HEK293 (cell line): ENCODE measurements around the gene ILDR1.

Experiments
- CTCF ChIA-PET: fragments of 350-600 bp; formaldehyde crosslinking; extraction: SDS; loops from one replicate; lab custom pipeline; 2021; ENCODE audit warnings: antibody characterized with exemption; lab: Yijun Ruan, JAX
- POLR2A ChIA-PET: fragments of 300-600 bp; formaldehyde crosslinking; extraction: SDS; loops from one replicate; lab custom pipeline; 2020; ENCODE audit warnings: antibody characterized with exemption, inconsistent platforms; lab: Yijun Ruan, JAX
- H3K27ac ChIP-seq: fragments of 200-500 bp; sonication (Bioruptor generic); 2 replicates; pipeline ENCODE4 v1.5.1; 2014; ENCODE audit warnings: low read depth, low read length, control low read depth, inconsistent platforms; ENCODE audit errors: extremely low read depth
- H3K36me3 ChIP-seq, 2 experiments: fragments of 200-500 bp in 1 of 2; sonication (Bioruptor generic) in 1 of 2; 1 replicate in 1 of 2; 2 replicates in 1 of 2; pipeline ENCODE4 v1.5.1; 2014 to 2017; ENCODE audit warnings: inconsistent platforms in 2 of 2, low read length in 2 of 2; ENCODE audit not compliant: control insufficient read depth in 2 of 2, insufficient read depth in 1 of 2
- H3K4me1 ChIP-seq: fragments of 200-500 bp; sonication (Bioruptor generic); 2 replicates; pipeline ENCODE4 v1.5.1; 2014; ENCODE audit warnings: mild to moderate bottlenecking, low read length, inconsistent platforms; ENCODE audit not compliant: control insufficient read depth, insufficient read depth
- H3K4me3 ChIP-seq: 2 replicates; pipeline ENCODE4 v1.5.1; 2011; ENCODE audit warnings: low read depth, mild to moderate bottlenecking, control low read depth, low read length, moderate library complexity
- H3K9me3 ChIP-seq: fragments of 200-500 bp; sonication (Bioruptor generic); 2 replicates; pipeline ENCODE4 v1.5.1; 2014; ENCODE audit warnings: low read depth, low read length, inconsistent platforms; ENCODE audit not compliant: control insufficient read depth, insufficient read depth
- GLI2 ChIP-seq: fragments of 450-650 bp; formaldehyde crosslinking; IDR thresholded peaks from 2 replicates; pipeline ENCODE4; 2017; ENCODE audit warnings: missing biosample characterization, missing genetic modification characterization, low read depth, borderline replicate concordance
- GLI4 ChIP-seq: fragments of 450-650 bp; formaldehyde crosslinking; IDR thresholded peaks from 2 replicates; pipeline ENCODE4 v1.5.1; 2016; ENCODE audit warnings: missing biosample characterization, missing genetic modification characterization
- HOXC10 ChIP-seq: sonication (generic); formaldehyde crosslinking; IDR thresholded peaks from 2 replicates; pipeline ENCODE4 v1.8.1; 2023; ENCODE audit warnings: mild to moderate bottlenecking, missing genetic modification reagents
- INSM2 ChIP-seq: fragments of 450-650 bp; formaldehyde crosslinking; IDR thresholded peaks from 2 replicates; pipeline ENCODE4 v1.5.1; 2016; ENCODE audit warnings: missing biosample characterization, missing genetic modification characterization
- KLF16 ChIP-seq: fragments of 450-650 bp; formaldehyde crosslinking; IDR thresholded peaks from 2 replicates; pipeline ENCODE4 v1.5.1; 2017; ENCODE audit warnings: missing biosample characterization, missing genetic modification characterization
- KLF9 ChIP-seq: fragments of 450-650 bp; formaldehyde crosslinking; IDR thresholded peaks from 2 replicates; pipeline ENCODE4 v1.5.1; 2016; ENCODE audit warnings: missing biosample characterization, missing genetic modification characterization, low read depth
- MYNN ChIP-seq: fragments of 450-650 bp; formaldehyde crosslinking; IDR thresholded peaks from 2 replicates; pipeline ENCODE4 v1.5.1; 2016; ENCODE audit warnings: missing biosample characterization, missing genetic modification characterization, borderline replicate concordance
- PBX3 ChIP-seq: sonication (generic); formaldehyde crosslinking; IDR thresholded peaks from 2 replicates; pipeline ENCODE4 v1.8.1; 2022; ENCODE audit warnings: mild to moderate bottlenecking, moderate library complexity, missing genetic modification reagents
- YY1 ChIP-seq: fragments of 450-650 bp; formaldehyde crosslinking; IDR thresholded peaks from 2 replicates; pipeline ENCODE4 v1.5.1; 2018; ENCODE audit warnings: missing biosample characterization, missing genetic modification characterization
- ZNF121 ChIP-seq: fragments of 450-650 bp; formaldehyde crosslinking; IDR thresholded peaks from 2 replicates; pipeline ENCODE4 v1.5.1; 2016; ENCODE audit warnings: missing biosample characterization, missing genetic modification characterization
- ZNF148 ChIP-seq: fragments of 450-650 bp; formaldehyde crosslinking; IDR thresholded peaks from 2 replicates; pipeline ENCODE4 v1.5.0; 2017; ENCODE audit warnings: missing biosample characterization, missing genetic modification characterization, borderline replicate concordance
- ZNF202 ChIP-seq: fragments of 450-650 bp; formaldehyde crosslinking; IDR thresholded peaks from 2 replicates; pipeline ENCODE4 v1.5.1; 2016; ENCODE audit warnings: missing biosample characterization, missing genetic modification characterization, borderline replicate concordance
- ZNF248 ChIP-seq: fragments of 450-650 bp; formaldehyde crosslinking; IDR thresholded peaks from 2 replicates; pipeline ENCODE4 v1.5.1; 2017; ENCODE audit warnings: missing biosample characterization, missing genetic modification characterization
- ZNF26 ChIP-seq: fragments of 450-650 bp; formaldehyde crosslinking; IDR thresholded peaks from 2 replicates; pipeline ENCODE4 v1.5.1; 2016; ENCODE audit warnings: missing biosample characterization, missing genetic modification characterization
- ZNF341 ChIP-seq: fragments of 450-650 bp; formaldehyde crosslinking; IDR thresholded peaks from 2 replicates; pipeline ENCODE4; 2016; ENCODE audit warnings: low read depth, missing biosample characterization, missing genetic modification characterization
- ZNF391 ChIP-seq: fragments of 450-650 bp; formaldehyde crosslinking; IDR thresholded peaks from 2 replicates; pipeline ENCODE4 v1.5.1; 2016; ENCODE audit warnings: low read depth, missing biosample characterization, missing genetic modification characterization, borderline replicate concordance
- ZNF404 ChIP-seq: fragments of 450-650 bp; formaldehyde crosslinking; IDR thresholded peaks from 2 replicates; pipeline ENCODE4 v1.5.1; 2017; ENCODE audit warnings: missing biosample characterization, missing genetic modification characterization
- ZNF488 ChIP-seq: fragments of 450-650 bp; formaldehyde crosslinking; IDR thresholded peaks from 2 replicates; pipeline ENCODE4 v1.5.1; 2016; ENCODE audit warnings: missing biosample characterization, missing genetic modification characterization
- ZNF510 ChIP-seq: fragments of 450-650 bp; formaldehyde crosslinking; IDR thresholded peaks from 2 replicates; pipeline ENCODE4 v1.5.1; 2018; ENCODE audit warnings: mild to moderate bottlenecking, missing genetic modification characterization, missing biosample characterization; ENCODE audit not compliant: insufficient replicate concordance
- ZNF521 ChIP-seq: fragments of 450-650 bp; formaldehyde crosslinking; IDR thresholded peaks from 2 replicates; pipeline ENCODE4 v1.5.1; 2017; ENCODE audit warnings: missing biosample characterization, mild to moderate bottlenecking, missing genetic modification characterization
- ZNF560 ChIP-seq: fragments of 450-650 bp; formaldehyde crosslinking; IDR thresholded peaks from 2 replicates; pipeline ENCODE4 v1.5.1; 2017; ENCODE audit warnings: missing biosample characterization, missing genetic modification characterization, borderline replicate concordance
- ZNF623 ChIP-seq: fragments of 450-650 bp; formaldehyde crosslinking; IDR thresholded peaks from 2 replicates; pipeline ENCODE4 v1.5.1; 2016; ENCODE audit warnings: missing biosample characterization, missing genetic modification characterization
- ZNF624 ChIP-seq: fragments of 450-650 bp; formaldehyde crosslinking; IDR thresholded peaks from 2 replicates; pipeline ENCODE4 v1.5.1; 2017; ENCODE audit warnings: missing biosample characterization, missing genetic modification characterization
- ZNF629 ChIP-seq: fragments of 450-650 bp; formaldehyde crosslinking; IDR thresholded peaks from 2 replicates; pipeline ENCODE4 v1.5.1; 2017; ENCODE audit warnings: missing biosample characterization, missing genetic modification characterization
- ZNF645 ChIP-seq: fragments of 450-650 bp; formaldehyde crosslinking; IDR thresholded peaks from 2 replicates; pipeline ENCODE4; 2016; ENCODE audit warnings: missing biosample characterization, missing genetic modification characterization
- ZNF776 ChIP-seq: fragments of 450-650 bp; formaldehyde crosslinking; IDR thresholded peaks from 2 replicates; pipeline ENCODE4 v1.5.0; 2017; ENCODE audit warnings: missing biosample characterization, missing genetic modification characterization, borderline replicate concordance
- ZSCAN30 ChIP-seq: fragments of 450-650 bp; IDR thresholded peaks from 2 replicates; pipeline ENCODE4 v1.5.1; 2018; ENCODE audit warnings: missing biosample characterization, mild to moderate bottlenecking, missing genetic modification characterization, moderate library complexity

The ILDR1 gene

GRCh38 chr3:121985846-121986245 lies 36.2 kb downstream of the ILDR1 start:
- CTCF ChIA-PET, result interaction anchor here (1.8 kb wide), 1 partner anchor 10 kb away, joined by 9 read pairs; no protein-coding TSS in a partner anchor
- Histone ChIP-seq H3K9me3 (no peaks in the 10 kb centered on the region), H3K36me3 (no peaks in the 10 kb centered on the region), H3K4me1 (no peaks in the 10 kb centered on the region), H3K4me3 (no peak overlapping the region), H3K27ac (no peak overlapping the region)
- TF ChIP-seq ZNF623 (no peak), HOXC10 (CRISPR knock-in tag) (no peak), ZNF121 (tag by site-specific recombination) (no peak), KLF16 (tag by site-specific recombination) (no peak), GLI4 (no peak), ZNF510 (tag by site-specific recombination) (no peak), KLF9 (tag by site-specific recombination) (no peak), ZNF521 (no peak), INSM2 (tag by site-specific recombination) (no peak), ZNF624 (tag by site-specific recombination) (no peak), ZNF248 (tag by site-specific recombination) (no peak), ZNF645 (tag by site-specific recombination) (no peak), ZNF629 (no peak), ZNF202 (tag by site-specific recombination) (no peak), ZNF26 (tag by site-specific recombination) (no peak)
- POLR2A ChIA-PET, result no interaction called here

GRCh38 chr3:121981473-121981872 lies 40.6 kb downstream of the ILDR1 start:
- POLR2A ChIA-PET, result no interaction called here
- no peaks in the 10 kb centered on the region for H3K9me3 ChIP-seq
- CTCF ChIA-PET, result no interaction called here
- no peaks in the 10 kb centered on the region for H3K4me1 ChIP-seq
- no peak overlapping the region for H3K4me3 ChIP-seq
- H3K27ac ChIP-seq, result no peak overlapping the region
- no peaks in the 10 kb centered on the region for H3K36me3 ChIP-seq
- no peak for TF ChIP-seq MYNN (tag by site-specific recombination)
- TF ChIP-seq ZNF776 (tag by site-specific recombination), result no peak
- no peak for TF ChIP-seq HOXC10 (CRISPR knock-in tag)
- TF ChIP-seq ZNF404, result no peak
- no peak for TF ChIP-seq ZNF341 (tag by site-specific recombination)
- no peak for TF ChIP-seq GLI2 (tag by site-specific recombination)
- TF ChIP-seq ZNF488 (tag by site-specific recombination), result no peak
- no peak for TF ChIP-seq ZNF560 (tag by site-specific recombination)
- TF ChIP-seq PBX3 (CRISPR knock-in tag), result no peak
- TF ChIP-seq ZSCAN30 (tag by site-specific recombination), result no peak
- no peak for TF ChIP-seq YY1 (tag by site-specific recombination)
- no peak for TF ChIP-seq ZNF391 (tag by site-specific recombination)
- no peak for TF ChIP-seq ZNF148 (tag by site-specific recombination)
